OCI-LY7 (cell line): Measurements from ENCODE around the gene APOBEC3A.

Experiments used
- CTCF ChIP-seq: fragments of 200-600 bp; sonication (generic); conservative IDR thresholded peaks from 2 replicates; pipeline ENCODE4 v1.5.1; 2014; ENCODE audit warnings: mild to moderate bottlenecking, antibody characterized with exemption, low read length, moderate library complexity, mixed read lengths
- EZH2phosphoT487 ChIP-seq: fragments of 200-600 bp; sonication (generic); IDR thresholded peaks from 2 replicates; pipeline ENCODE4 v1.6.1; 2018; ENCODE audit warnings: low read depth, borderline replicate concordance, mild to moderate bottlenecking, mixed run types, antibody characterized with exemption, low read length, moderate library complexity, mixed read lengths

GRCh38 chr22:38968801-38969200 is 11.4 kb downstream of the APOBEC3A start:
- TF ChIP-seq CTCF (no peak), EZH2phosphoT487 (no peak)
